GM10248 (cell line): Measurements from ENCODE around the gene HLF.

ENCODE experiments used
- CTCF ChIA-PET: fragments of 300-600 bp; sonication (Branson Sonifier 250); formaldehyde crosslinking; extraction: SDS; loops from one replicate; lab custom pipeline; 2021; ENCODE audit warnings: antibody characterized with exemption; lab: Yijun Ruan, JAX
- POLR2A ChIA-PET: fragments of 350-650 bp; sonication (Branson Sonifier 250); formaldehyde crosslinking; extraction: SDS; loops from one replicate; lab custom pipeline; 2020; ENCODE audit warnings: antibody characterized with exemption; lab: Yijun Ruan, JAX
- DNase-seq: peaks from one replicate; pipeline ENCODE4 v3.0.0; 2012; ENCODE audit errors: extremely low spot score
- TF ChIP-seq, protein P1 (sequence below): IDR thresholded peaks from 2 replicates; pipeline ENCODE4 v1.5.1; 2012; ENCODE audit warnings: mild to moderate bottlenecking, low read depth; ENCODE audit errors: extremely low read depth, missing control alignments, control extremely low read depth

Gene HLF

DNA sequence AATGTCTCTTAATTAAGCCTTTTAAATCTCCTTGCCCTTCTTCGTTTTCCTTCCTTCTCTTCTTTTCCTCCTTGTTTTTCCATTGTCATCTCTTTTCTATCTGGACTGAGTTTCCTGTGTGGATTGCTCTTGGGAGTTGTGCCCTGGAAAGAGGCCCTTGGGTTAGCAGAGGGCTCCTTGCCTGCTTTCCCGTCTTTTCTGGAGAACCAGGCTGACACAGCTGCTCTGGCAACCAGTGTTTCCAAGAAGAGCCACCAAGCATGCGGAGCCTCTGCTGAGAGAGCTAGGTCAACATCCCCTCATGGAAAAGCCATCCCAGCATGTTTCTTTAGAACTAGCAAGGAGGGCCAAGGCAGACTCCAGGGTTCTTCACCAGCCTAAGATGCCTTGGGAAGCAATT, 75.4 kb downstream of the HLF start:
- TF ChIP-seq, protein P1, sequence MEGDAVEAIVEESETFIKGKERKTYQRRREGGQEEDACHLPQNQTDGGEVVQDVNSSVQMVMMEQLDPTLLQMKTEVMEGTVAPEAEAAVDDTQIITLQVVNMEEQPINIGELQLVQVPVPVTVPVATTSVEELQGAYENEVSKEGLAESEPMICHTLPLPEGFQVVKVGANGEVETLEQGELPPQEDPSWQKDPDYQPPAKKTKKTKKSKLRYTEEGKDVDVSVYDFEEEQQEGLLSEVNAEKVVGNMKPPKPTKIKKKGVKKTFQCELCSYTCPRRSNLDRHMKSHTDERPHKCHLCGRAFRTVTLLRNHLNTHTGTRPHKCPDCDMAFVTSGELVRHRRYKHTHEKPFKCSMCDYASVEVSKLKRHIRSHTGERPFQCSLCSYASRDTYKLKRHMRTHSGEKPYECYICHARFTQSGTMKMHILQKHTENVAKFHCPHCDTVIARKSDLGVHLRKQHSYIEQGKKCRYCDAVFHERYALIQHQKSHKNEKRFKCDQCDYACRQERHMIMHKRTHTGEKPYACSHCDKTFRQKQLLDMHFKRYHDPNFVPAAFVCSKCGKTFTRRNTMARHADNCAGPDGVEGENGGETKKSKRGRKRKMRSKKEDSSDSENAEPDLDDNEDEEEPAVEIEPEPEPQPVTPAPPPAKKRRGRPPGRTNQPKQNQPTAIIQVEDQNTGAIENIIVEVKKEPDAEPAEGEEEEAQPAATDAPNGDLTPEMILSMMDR = no peak
- DNase-seq = no peak
- ChIA-PET POLR2A (no interaction called here), CTCF (interaction anchor here (1.3 to 1.5 kb wide), 3 partner anchors 45 to 346 kb away, joined by 3 to 5 read pairs (median 4); no protein-coding TSS in a partner anchor)

GRCh38 chr17:55340686-55341085, 75.9 kb downstream of the HLF start:
- TF ChIP-seq, protein P1 = no peak
- DNase-seq = no peak
- CTCF ChIA-PET = interaction anchor here (1.2 to 1.9 kb wide), 6 partner anchors 14 to 347 kb away, joined by 3 to 5 read pairs (median 4); no protein-coding TSS in a partner anchor
- POLR2A ChIA-PET = no interaction called here

DNA sequence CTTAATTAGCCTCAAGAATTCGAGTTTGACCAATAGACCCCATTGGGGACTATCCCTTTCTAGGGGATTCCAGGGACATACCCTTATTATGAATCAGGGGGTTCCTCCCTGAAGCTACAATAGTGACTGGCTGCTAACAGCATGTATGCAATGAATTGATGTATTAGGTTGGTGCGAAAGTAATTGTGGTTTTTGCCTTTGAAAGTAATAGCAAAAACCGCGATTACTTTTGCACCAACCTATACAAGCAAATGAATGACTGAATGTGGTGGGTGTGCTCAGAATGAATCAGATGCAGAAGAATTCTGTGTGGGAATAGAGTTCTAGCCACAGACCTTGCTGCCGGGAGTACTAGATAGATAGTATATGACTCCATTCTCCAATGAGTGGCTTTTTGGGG, 76.7 kb downstream of the HLF start:
- POLR2A ChIA-PET = no interaction called here
- CTCF ChIA-PET = interaction anchor here (1.2 to 1.9 kb wide), 6 partner anchors 13 to 348 kb away, joined by 3 to 5 read pairs (median 4); no protein-coding TSS in a partner anchor
- TF ChIP-seq, protein P1 = no peak
- peak; percentile 18 for DNase-seq

GRCh38 chr17:55342800-55343585, 78.2 kb downstream of the HLF start:
- TF ChIP-seq, protein P1 = no peak
- POLR2A ChIA-PET = no interaction called here

GRCh38 chr17:55343900-55344513, 79.2 kb downstream of the HLF start:
- CTCF ChIA-PET = interaction anchor here (1.2 to 7.5 kb wide), 3 partner anchors 13 to 17 kb away, joined by 3 to 72 read pairs (median 3); no protein-coding TSS in a partner anchor
- DNase-seq = no peak
- TF ChIP-seq, protein P1 = no peak
- POLR2A ChIA-PET = no interaction called here

More at GRCh38 chr17:55342800-55343585, 78.2 kb downstream of the HLF start:
- no peak for DNase-seq
- CTCF ChIA-PET = interaction anchor here (1.9 to 7.5 kb wide), 2 partner anchors 11 to 14 kb away, joined by 4 to 72 read pairs; no protein-coding TSS in a partner anchor

DNA sequence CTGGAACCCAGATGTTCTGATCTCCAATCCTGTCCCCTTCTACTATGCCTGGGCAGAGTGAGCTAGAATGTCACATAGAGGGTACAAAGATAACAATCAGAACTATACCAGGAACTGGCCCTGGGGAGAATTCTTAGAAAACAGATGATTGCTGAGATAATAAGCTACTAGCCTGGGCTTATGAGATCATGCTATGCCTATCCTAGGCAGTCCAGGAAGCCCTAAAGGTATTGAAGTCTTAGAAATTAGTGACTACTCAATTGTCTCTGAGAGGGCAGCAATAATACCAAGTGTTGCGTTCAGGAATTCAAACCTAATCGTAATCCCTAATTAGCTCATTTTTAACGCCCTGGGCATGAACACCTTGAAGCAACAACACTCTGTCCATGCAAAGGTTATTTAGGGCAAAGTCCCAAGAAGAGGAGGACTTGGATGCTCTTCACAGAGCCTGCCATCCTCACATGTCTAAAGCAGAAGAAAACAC, 79.8 kb downstream of the HLF start:
- CTCF ChIA-PET = interaction anchor here (1.2 to 7.5 kb wide), 4 partner anchors 12 to 21 kb away, joined by 3 to 72 read pairs (median 3); no protein-coding TSS in a partner anchor
- no peak for DNase-seq
- POLR2A ChIA-PET = no interaction called here
- TF ChIP-seq, protein P1 = no peak
